ENCODE data around the gene CRNN.

CRNN gene

DNA sequence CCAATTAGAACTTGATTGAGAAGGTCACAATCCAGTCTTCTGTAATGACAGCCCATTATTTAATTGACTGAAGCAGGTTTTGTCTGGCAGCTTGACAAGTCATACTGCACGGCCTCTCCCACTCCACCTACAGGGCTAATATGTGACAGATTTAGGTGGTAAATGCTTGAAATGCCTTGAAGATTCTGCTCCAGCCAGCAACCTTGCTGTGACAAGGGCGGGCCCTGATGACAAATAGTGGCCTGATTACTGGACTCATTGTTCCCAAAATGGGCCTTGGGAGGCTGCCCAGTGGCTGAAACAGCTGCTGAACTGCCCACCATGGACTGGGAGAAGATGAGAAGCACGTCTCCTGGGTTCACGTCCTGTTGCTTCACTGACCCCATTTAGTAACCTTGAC, 30.0 kb upstream of the CRNN start:
- no peak for TF ChIP-seq JUND (IDR thresholded peaks at IDR 0.05; ENCODE audit: low read depth)
- DNase-seq (ENCODE audit: low read depth in 1 of 2, low spot score in 1 of 2): peak in 1 of 2 experiments; percentile 36
- in situ Hi-C loops (cut with HindIII; ENCODE audit: low pct_unique_long_range_greater_than_20kb, low sequenced_read_pairs): no loop called here

DNA sequence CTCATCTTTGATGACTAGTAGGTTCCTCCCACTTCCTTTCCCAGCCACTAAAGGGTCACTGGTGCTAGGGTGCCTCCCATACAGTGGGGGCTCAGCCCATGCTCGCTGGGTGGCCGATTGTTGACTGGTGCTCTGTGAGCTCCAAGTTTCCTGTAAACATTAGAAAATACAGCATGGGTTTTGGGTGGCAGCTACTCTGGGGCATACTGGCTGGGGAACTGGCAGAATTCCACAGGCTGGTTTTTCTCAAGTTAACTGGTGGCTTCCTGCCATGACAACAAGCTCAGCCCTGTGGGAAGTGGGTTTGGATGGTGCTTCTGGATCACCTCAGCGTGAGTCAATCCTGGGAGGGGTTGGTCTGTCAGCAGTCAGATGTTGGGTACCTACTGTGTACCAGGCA, 28.7 kb upstream of the CRNN start:
- in situ Hi-C loops (cut with HindIII; ENCODE audit: low pct_unique_long_range_greater_than_20kb, low sequenced_read_pairs): no loop called here
- TF ChIP-seq JUND (IDR thresholded peaks at IDR 0.05; ENCODE audit: low read depth): no peak
- DNase-seq (ENCODE audit: low read depth in 1 of 2, low spot score in 1 of 2): no peak

DNA sequence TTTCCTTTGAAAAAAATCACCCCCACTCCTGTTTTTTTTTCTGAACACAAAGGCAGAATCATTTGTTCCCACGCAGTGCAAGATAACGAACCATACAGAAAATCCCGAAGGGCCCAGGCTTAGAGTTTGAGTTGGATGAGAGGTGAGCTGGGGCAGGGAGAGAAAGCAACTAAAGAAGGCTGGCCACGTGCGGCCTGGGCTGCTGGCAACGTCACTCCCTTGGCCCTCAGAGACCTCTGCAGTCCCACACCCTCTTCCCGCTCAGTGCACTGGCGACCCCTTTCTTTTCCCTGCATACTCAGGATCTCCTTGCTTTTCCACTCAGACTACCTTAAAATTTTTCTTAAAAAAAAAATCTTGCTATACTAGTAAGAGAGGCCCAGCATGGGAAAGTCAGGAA, 28.2 kb upstream of the CRNN start:
- no peak for TF ChIP-seq JUND (IDR thresholded peaks at IDR 0.05; ENCODE audit: low read depth)
- in situ Hi-C loops (cut with HindIII; ENCODE audit: low pct_unique_long_range_greater_than_20kb, low sequenced_read_pairs): no loop called here
- DNase-seq (ENCODE audit: low read depth in 1 of 2, low spot score in 1 of 2): no peak

DNA sequence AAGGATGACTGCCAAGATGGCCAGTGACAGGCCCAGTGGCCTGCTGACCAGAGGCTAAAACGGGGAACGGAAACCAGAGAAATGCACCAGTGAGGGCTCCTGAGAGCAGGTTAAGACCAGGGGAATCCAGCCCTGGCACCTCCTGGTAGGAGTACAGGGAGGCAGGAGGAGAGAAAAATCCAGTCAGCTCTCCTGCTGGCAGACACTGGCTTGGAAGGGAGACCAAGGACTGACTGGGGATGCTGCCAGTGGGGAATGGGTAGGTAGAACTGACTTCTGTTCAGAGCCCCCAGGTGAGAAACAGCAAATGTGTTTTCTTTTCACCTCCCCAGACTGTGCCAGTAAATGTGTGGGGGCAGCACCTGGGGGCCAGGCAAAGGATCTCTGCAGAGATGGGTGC, 27.7 kb upstream of the CRNN start:
- TF ChIP-seq JUND (IDR thresholded peaks at IDR 0.05; ENCODE audit: low read depth): no peak
- DNase-seq (ENCODE audit: low read depth in 1 of 2, low spot score in 1 of 2): no peak
- in situ Hi-C loops (cut with HindIII; ENCODE audit: low pct_unique_long_range_greater_than_20kb, low sequenced_read_pairs): no loop called here

DNA sequence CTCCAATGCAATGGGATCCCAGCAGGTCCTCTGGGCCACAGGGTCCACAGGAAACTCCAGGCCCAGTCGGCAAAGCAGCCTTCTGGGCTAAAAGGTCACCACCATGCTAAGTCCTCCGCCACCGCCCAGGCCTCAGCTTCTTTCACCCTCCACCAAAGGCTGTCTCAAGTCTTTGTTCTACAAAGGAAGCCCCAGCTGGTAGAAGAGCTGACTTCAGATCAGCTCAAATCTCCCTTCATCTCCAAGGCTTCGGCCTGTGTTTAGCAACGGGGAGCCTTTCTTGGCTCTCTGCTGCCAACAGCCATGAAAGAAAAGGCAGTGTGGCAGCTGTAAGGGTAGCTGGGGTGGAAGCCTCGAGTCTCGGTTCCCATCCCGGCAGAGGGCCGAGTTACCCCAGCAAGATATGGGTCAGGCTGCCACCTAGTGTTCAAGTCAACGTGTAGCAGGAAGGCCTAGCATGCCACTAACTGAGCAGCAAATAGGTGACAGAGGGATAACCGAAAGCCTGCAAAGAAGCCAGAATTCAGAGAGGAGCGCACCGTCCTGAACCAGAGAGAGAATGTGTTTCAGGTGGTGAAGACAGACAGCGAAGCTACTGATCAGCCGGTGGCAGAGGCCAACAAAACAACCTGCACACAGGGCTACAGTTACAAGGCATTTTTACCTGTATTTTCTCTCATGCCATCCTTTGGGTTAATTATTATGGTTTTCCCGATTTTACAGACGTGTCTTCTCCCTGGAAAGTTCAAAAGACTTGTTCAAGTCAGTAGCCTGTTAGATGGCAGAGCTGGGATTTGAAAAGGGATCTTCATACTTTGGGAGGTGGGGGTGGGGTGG, 26.8 kb upstream of the CRNN start:
- in situ Hi-C loops (cut with HindIII; ENCODE audit: low pct_unique_long_range_greater_than_20kb, low sequenced_read_pairs): no loop called here
- no peak for TF ChIP-seq JUND (IDR thresholded peaks at IDR 0.05; ENCODE audit: low read depth)
- peak; percentile 88 to 91 for DNase-seq (ENCODE audit: low read depth in 1 of 2, low spot score in 1 of 2)

DNA sequence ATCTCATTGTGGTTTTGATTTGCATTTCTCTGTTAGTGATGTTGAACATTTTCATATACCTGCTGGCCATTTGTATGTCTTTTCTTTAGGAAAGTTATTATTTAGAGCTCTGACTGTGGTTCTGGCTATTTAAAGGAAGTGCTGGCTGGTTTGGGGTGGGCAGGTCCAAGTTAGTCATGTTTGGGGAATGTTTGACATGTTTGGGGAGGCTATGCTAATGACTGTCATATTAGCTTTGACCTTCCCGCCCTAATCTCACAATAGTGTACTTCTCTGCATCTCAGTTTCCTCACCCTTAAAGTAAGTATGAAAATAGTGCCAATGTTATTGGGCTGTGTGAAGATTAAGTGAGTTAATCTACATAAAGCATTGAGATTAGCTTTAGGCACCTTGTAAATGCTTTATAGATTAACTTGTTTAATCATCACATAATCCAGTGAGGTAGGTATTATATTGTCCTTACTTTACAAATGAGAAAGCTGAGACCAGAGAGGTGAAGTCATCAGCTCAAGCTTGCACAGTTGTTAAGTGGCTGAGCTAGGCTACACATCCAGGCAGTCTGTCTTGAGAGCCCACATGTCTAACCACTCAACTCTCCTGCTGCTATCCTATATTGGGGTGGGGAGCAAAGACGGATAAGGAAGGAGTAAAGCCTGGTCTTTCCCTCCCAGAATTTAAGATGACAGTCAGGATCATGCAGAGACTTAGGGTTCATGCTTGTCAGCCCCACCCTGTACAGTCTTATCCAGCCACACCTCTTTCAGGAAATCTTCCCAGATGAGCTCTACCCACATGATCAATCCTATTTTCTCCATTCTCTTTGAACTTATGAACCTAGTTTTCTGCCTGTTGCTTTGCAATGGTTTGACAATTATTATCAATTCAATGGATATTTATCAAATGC, 22.8 kb upstream of the CRNN start:
- no peak for TF ChIP-seq JUND (IDR thresholded peaks at IDR 0.05; ENCODE audit: low read depth)
- DNase-seq (ENCODE audit: low read depth in 1 of 2, low spot score in 1 of 2): no peak
- in situ Hi-C loops (cut with HindIII; ENCODE audit: low pct_unique_long_range_greater_than_20kb, low sequenced_read_pairs): no loop called here

DNA sequence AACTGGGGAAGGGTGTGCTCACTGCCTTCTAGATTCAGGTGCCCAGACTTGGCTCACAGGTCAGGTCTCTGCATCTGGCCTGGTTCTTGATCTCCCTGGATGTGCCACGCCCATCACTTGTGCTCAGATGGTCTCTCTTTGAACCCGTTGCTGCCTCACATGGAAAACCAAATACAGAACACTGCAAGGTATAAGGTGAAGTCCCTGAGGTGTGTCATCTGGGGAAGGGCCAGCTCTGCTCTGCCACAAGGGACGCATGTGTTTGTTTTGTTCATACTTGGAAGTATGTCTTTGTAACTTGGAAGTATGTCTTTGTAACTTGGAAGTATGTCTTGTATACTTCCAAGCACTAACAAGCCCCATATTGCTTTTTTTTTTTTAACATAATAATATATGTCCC, 13.4 kb upstream of the CRNN start:
- DNase-seq (ENCODE audit: low read depth in 1 of 2, low spot score in 1 of 2): no peak
- in situ Hi-C loops (cut with HindIII; ENCODE audit: low pct_unique_long_range_greater_than_20kb, low sequenced_read_pairs): no loop called here
- TF ChIP-seq JUND (IDR thresholded peaks at IDR 0.05; ENCODE audit: low read depth): no peak

DNA sequence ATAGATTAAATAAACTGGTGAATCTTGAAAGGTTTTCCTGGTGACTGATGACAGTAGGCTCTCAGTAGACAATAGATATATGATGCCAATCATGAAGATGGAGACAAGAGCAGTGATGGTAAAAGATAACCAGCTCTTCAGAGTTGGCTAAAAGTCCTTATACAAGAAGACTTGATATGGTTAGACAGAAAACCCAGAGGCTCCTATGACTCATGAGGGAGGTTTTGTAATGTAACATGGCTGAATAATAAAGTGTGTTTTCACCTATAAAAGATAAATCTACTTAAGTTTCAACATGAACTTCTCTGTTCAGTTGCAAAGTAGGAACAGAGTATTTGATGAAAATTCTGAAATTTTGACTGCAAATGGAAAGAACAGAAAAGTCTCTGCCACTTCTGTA, 12.7 kb upstream of the CRNN start:
- in situ Hi-C loops (cut with HindIII; ENCODE audit: low pct_unique_long_range_greater_than_20kb, low sequenced_read_pairs): no loop called here
- TF ChIP-seq JUND (IDR thresholded peaks at IDR 0.05; ENCODE audit: low read depth): no peak
- DNase-seq (ENCODE audit: low read depth in 1 of 2, low spot score in 1 of 2): no peak

DNA sequence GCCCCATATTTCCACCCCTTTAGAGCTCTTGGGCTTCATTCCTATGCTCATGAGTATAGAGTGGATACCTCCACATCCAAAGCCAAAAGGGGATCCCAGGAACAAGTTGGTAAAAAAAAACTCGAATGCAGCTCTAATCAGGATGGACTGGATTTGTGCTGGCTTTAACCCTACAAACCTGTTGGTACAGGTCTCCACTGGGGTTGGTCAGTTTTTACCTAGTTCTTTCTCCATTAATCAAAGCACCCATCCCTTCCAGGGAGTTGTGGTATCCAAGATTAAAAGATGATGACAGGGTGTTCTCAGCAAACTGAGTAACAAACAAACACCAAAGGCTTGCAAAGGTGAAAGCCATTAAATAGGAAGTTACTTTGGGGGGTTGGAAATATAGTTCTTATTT, 5.9 kb upstream of the CRNN start:
- in situ Hi-C loops (cut with HindIII; ENCODE audit: low pct_unique_long_range_greater_than_20kb, low sequenced_read_pairs): no loop called here
- no peak for TF ChIP-seq JUND (IDR thresholded peaks at IDR 0.05; ENCODE audit: low read depth)
- no peak for DNase-seq (ENCODE audit: low read depth in 1 of 2, low spot score in 1 of 2)

DNA sequence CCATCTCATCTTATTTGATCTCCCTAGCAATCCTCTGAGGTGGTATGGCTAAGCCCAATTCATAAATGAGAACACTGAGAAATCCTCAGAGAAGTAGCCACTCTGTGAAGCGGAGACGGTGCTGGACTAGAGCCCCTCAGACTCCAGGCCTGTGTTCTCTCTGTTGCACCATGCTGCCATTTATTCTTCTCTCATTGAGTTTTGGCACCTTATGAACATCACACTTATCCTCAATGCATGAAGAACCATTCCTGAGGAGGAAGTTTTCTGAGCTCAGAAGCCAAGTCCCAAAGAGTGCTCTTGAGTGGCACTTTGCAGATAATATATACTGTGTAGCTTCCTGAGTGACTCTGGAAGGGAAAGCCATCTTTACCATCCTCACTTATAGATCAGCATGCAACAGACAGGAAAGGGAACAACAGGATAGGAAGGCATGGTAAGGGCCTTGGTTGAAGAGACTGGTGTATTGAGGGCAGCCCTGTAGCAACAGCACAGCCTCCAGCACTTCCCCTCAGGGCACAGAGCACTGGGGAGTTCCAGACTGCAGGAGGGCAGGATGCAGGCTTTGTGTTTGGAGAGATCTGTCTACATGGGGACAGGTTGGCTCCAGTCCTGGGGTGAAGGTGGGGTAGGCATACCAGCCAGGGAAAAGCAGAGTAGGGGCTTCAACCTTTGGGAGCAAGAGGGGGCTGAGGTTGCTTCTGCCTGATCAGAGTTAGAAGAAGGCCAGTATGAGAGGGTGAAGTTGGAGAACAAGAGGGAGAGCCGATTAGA, 1.6 kb upstream of the CRNN start:
- DNase-seq (ENCODE audit: low read depth in 1 of 2, low spot score in 1 of 2): no peak
- no peak for TF ChIP-seq JUND (IDR thresholded peaks at IDR 0.05; ENCODE audit: low read depth)
- in situ Hi-C loops (cut with HindIII; ENCODE audit: low pct_unique_long_range_greater_than_20kb, low sequenced_read_pairs): no loop called here

DNA sequence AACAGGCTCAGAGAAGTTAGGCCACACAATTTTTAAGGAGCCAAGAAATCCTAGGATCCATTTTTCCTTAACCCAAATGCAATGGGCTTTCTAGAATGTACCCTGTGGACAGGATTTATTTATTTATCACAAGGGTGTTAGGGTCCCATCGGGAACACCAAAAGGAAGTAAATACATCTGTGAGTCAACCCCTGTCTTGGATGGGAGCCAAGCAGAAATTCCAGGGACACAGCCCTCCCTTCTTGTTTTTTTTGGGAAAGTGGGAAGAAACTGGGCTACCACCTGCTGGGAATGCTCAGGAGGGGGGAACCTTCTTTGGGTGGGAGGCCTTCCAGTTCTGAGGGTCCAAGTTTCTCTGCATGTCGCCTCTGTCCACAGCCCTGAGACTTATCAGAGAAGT, 1.3 kb downstream of the CRNN start:
- in situ Hi-C loops (cut with HindIII; ENCODE audit: low pct_unique_long_range_greater_than_20kb, low sequenced_read_pairs): no loop called here
- no peak for DNase-seq (ENCODE audit: low read depth in 1 of 2, low spot score in 1 of 2)
- no peak for TF ChIP-seq JUND (IDR thresholded peaks at IDR 0.05; ENCODE audit: low read depth)

DNA sequence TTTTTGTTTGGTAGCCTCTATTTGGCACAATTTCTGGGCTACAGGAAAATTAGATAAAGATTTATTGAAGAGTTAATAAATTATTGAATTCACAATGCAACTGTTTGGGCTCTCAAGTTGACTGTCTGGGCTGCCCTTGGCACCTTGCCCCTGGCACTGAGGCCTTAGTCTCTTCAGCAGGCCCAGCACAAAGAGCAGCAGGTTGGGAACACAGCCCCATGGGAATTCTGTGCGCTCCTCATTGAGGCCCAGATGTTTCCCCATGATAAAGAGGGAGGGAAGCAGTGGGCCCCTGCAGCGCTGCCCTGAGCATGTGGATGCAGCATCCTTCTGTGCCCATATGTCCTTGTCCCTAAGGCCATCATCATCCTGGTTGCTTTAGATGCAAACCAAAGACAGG, 2.9 kb downstream of the CRNN start:
- DNase-seq (ENCODE audit: low read depth in 1 of 2, low spot score in 1 of 2): no peak
- no peak for TF ChIP-seq JUND (IDR thresholded peaks at IDR 0.05; ENCODE audit: low read depth)
- in situ Hi-C loops (cut with HindIII; ENCODE audit: low pct_unique_long_range_greater_than_20kb, low sequenced_read_pairs): no loop called here

All from T47D (cell line).